ENCODE data around the gene CSNK2B. TPM values are rescaled to one million over a fixed set of nuclear protein-coding genes. Genes with fewer than 3 reads are reported as not detected.

CSNK2B gene
- total RNA-seq, 2 experiments from 2014 or later = 230 to 245 TPM

DNA sequence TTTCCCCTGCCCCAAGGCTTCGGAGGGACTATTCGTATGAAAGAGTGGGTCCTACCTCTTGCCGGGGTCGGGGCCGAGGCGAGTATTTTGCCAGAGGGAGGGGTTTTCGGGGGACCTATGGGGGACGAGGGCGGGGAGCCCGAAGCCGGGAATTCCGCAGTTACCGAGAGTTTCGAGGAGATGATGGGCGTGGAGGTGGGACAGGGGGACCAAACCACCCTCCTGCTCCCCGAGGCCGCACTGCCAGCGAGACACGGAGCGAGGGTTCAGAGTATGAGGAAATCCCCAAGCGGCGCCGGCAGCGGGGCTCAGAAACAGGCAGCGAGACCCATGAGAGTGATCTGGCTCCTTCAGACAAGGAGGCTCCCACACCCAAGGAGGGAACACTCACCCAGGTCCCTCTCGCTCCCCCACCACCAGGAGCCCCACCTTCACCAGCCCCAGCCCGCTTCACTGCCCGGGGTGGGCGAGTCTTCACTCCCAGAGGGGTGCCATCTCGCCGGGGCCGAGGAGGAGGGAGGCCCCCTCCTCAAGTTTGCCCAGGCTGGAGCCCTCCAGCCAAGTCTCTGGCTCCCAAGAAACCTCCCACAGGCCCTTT lies 34.1 kb upstream of the CSNK2B start:
- no peak overlapping the region for H3K27ac ChIP-seq (ENCODE audit: low read depth, low read length, poor library complexity, severe bottlenecking)
- H3K9me2 ChIP-seq (ENCODE audit: insufficient read depth, low read length) = no peaks in the 10 kb centered on the region
- H3K4me1 ChIP-seq (ENCODE audit: insufficient read depth, low read length, poor library complexity, severe bottlenecking) = no peaks in the 10 kb centered on the region
- no peaks in the 10 kb centered on the region; the same call in 1 of the 2 replicates for H4K20me1 ChIP-seq (ENCODE audit: insufficient read depth, low read length)
- no peak for TF ChIP-seq EZH2phosphoT487 (IDR thresholded peaks at IDR 0.05; ENCODE audit: borderline replicate concordance, low read depth, low read length)
- TF ChIP-seq CTCF (conservative IDR thresholded peaks at IDR 0.05; ENCODE audit: low read length) = no peak
- H3K36me3 ChIP-seq (ENCODE audit: insufficient read depth, low read length) = peaks cover 100% of the 10 kb centered on the region
- H3K79me2 ChIP-seq (ENCODE audit: insufficient read depth, low read depth, low read length) = no peaks in the 10 kb centered on the region
- no peak overlapping the region for H3K4me2 ChIP-seq (ENCODE audit: low read length)
- no peak overlapping the region for H2AFZ ChIP-seq (ENCODE audit: low read length)
- H3K9me3 ChIP-seq (ENCODE audit: low read length) = no peaks in the 10 kb centered on the region
- CTCF ChIA-PET (ENCODE audit: unreplicated experiment) = no interaction called here
- no peak for DNase-seq (ENCODE audit: low spot score)
- POLR2A ChIA-PET = no interaction called here
- no peak overlapping the region for H3K4me3 ChIP-seq (ENCODE audit: low read depth, low read length, poor library complexity, severe bottlenecking)
- intact Hi-C loops (cut with micrococcal nuclease; ENCODE audit: unreplicated experiment) = no loop called here
- BruUV-seq (replicated peaks) = TSS peak; percentile 44

GRCh38 chr6:31632279-31632946 lies 33.5 kb upstream of the CSNK2B start:
- no TSS peak for BruUV-seq (replicated peaks)
- intact Hi-C loops (cut with micrococcal nuclease; ENCODE audit: unreplicated experiment) = no loop called here
- no peak for TF ChIP-seq CTCF (conservative IDR thresholded peaks at IDR 0.05; ENCODE audit: low read length)
- TF ChIP-seq EZH2phosphoT487 (IDR thresholded peaks at IDR 0.05; ENCODE audit: borderline replicate concordance, low read depth, low read length) = no peak
- DNase-seq (ENCODE audit: low spot score) = no peak
- H3K4me3 ChIP-seq (ENCODE audit: low read depth, low read length, poor library complexity, severe bottlenecking) = no peak overlapping the region
- POLR2A ChIA-PET = no interaction called here
- H3K4me1 ChIP-seq (ENCODE audit: insufficient read depth, low read length, poor library complexity, severe bottlenecking) = peaks cover 3% of the 10 kb centered on the region
- no peak overlapping the region for H3K27ac ChIP-seq (ENCODE audit: low read depth, low read length, poor library complexity, severe bottlenecking)
- H3K36me3 ChIP-seq (ENCODE audit: insufficient read depth, low read length) = peaks cover 100% of the 10 kb centered on the region
- H2AFZ ChIP-seq (ENCODE audit: low read length) = no peak overlapping the region
- no peaks in the 10 kb centered on the region for H3K79me2 ChIP-seq (ENCODE audit: insufficient read depth, low read depth, low read length)
- no peaks in the 10 kb centered on the region for H3K9me3 ChIP-seq (ENCODE audit: low read length)
- no peaks in the 10 kb centered on the region; the same call in 1 of the 2 replicates for H4K20me1 ChIP-seq (ENCODE audit: insufficient read depth, low read length)
- no peak overlapping the region for H3K4me2 ChIP-seq (ENCODE audit: low read length)
- no peaks in the 10 kb centered on the region for H3K9me2 ChIP-seq (ENCODE audit: insufficient read depth, low read length)
- CTCF ChIA-PET (ENCODE audit: unreplicated experiment) = no interaction called here

DNA sequence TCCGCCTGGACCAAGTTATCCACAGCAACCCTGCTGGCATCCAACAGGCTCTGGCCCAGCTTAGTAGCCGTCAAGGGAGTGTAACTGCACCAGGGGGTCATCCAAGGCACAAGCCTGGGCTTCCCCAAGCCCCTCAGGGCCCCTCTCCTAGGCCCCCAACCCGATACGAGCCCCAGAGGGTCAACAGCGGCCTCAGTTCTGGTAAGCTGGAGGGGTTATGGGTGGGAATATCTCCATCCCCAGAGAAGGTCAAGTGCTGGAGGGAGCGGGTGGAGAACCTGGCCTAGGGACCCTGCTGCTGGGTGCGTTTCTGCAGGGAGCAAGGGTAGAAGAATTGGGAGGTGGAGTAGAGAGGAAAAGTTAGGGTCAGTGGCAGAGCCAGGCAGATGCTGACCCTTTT lies 32.4 kb upstream of the CSNK2B start:
- Histone ChIP-seq H3K36me3 (ENCODE audit: insufficient read depth, low read length) (peaks cover 100% of the 10 kb centered on the region), H3K9me3 (ENCODE audit: low read length) (no peaks in the 10 kb centered on the region), H3K4me3 (ENCODE audit: low read depth, low read length, poor library complexity, severe bottlenecking) (no peak overlapping the region), H4K20me1 (ENCODE audit: insufficient read depth, low read length) (no peaks in the 10 kb centered on the region; the same call in 1 of the 2 replicates), H3K27ac (ENCODE audit: low read depth, low read length, poor library complexity, severe bottlenecking) (no peak overlapping the region), H3K4me1 (ENCODE audit: insufficient read depth, low read length, poor library complexity, severe bottlenecking) (peaks cover 10% of the 10 kb centered on the region), H3K9me2 (ENCODE audit: insufficient read depth, low read length) (no peaks in the 10 kb centered on the region), H3K79me2 (ENCODE audit: insufficient read depth, low read depth, low read length) (no peaks in the 10 kb centered on the region), H3K4me2 (ENCODE audit: low read length) (no peak overlapping the region), H2AFZ (ENCODE audit: low read length) (no peak overlapping the region)
- ChIA-PET CTCF (ENCODE audit: unreplicated experiment) (no interaction called here), POLR2A (interaction anchor here (1.0 kb wide), 1 partner anchor 11 kb away, joined by 4 read pairs; no protein-coding TSS in a partner anchor)
- intact Hi-C loops (cut with micrococcal nuclease; ENCODE audit: unreplicated experiment) = no loop called here
- DNase-seq (ENCODE audit: low spot score) = no peak
- no TSS peak for BruUV-seq (replicated peaks)
- TF ChIP-seq EZH2phosphoT487 (IDR thresholded peaks at IDR 0.05; ENCODE audit: borderline replicate concordance, low read depth, low read length) = no peak
- TF ChIP-seq CTCF (conservative IDR thresholded peaks at IDR 0.05; ENCODE audit: low read length) = no peak
